Mammary epithelial cell (primary cell): ENCODE data around the gene PRM2.

Source experiments
- CTCF ChIP-seq, 2 donors: IDR thresholded peaks in 1 of 2; conservative IDR thresholded peaks in 1 of 2; 2 replicates each; pipeline ENCODE4 v1.5.1; 2011 to 2012; ENCODE audit warnings: inconsistent platforms in 2 of 2, low read length in 2 of 2, mild to moderate bottlenecking in 2 of 2, control low read depth in 1 of 2, low read depth in 1 of 2; ENCODE audit not compliant: insufficient read depth in 1 of 2; ENCODE audit errors: extremely low read depth in 1 of 2
- EZH2 ChIP-seq: IDR thresholded peaks from 2 replicates; pipeline ENCODE4 v1.6.1; 2012; ENCODE audit warnings: low read length, inconsistent platforms, borderline replicate concordance

- TF ChIP-seq CTCF (conservative IDR thresholded peaks at IDR 0.05 in 1 of 2, IDR thresholded peaks at IDR 0.05 in 1 of 2; ENCODE audit: extremely low read depth in 1 of 2, insufficient read depth in 1 of 2, low read depth in 1 of 2, low read length in 2 of 2) (no peak), EZH2 (no peak)
Measured at GRCh38 chr16:11260596-11260966, 15.7 kb downstream of the PRM2 start.
